Activated gamma-delta T cell treated with Interleukin-2 at 50 U/mL for 16 hours (primary cell): Measurements from ENCODE around the gene DISC1.

ENCODE experiments used
- DNase-seq: peaks from one replicate; pipeline ENCODE4 v3.0.0-alpha.2; 2020

The DISC1 gene

GRCh38 chr1:232017759-232018158 lies 391.2 kb downstream of the DISC1 start:
- DNase-seq: no peak

- no peak for DNase-seq
These were observed 391.8 kb downstream of the DISC1 start for GRCh38 chr1:232018231-232019025.

- DNase-seq: no peak
These were observed 392.4 kb downstream of the DISC1 start for GRCh38 chr1:232019026-232019340.

GRCh38 chr1:232020352-232020751 lies 393.8 kb downstream of the DISC1 start:
- no peak for DNase-seq

- no peak for DNase-seq
These were observed 402.7 kb downstream of the DISC1 start for GRCh38 chr1:232029315-232029714.

- no peak for DNase-seq
These were observed 404.6 kb downstream of the DISC1 start for GRCh38 chr1:232031156-232031555.

GRCh38 chr1:232033285-232033684 lies 406.7 kb downstream of the DISC1 start:
- no peak for DNase-seq

- no peak for DNase-seq
These were observed 408.0 kb downstream of the DISC1 start for GRCh38 chr1:232034556-232034955.

- DNase-seq: no peak
These were observed 409.8 kb downstream of the DISC1 start for GRCh38 chr1:232036181-232036933.

- no peak for DNase-seq
These were observed 411.3 kb downstream of the DISC1 start for GRCh38 chr1:232037774-232038388.

- no peak for DNase-seq
These were observed 412.4 kb downstream of the DISC1 start for GRCh38 chr1:232038706-232039677.

- no peak for DNase-seq
These were observed 413.7 kb downstream of the DISC1 start for GRCh38 chr1:232040260-232040659.

- DNase-seq: no peak
These were observed 418.1 kb downstream of the DISC1 start for GRCh38 chr1:232044728-232045127.

GRCh38 chr1:232045139-232045994 lies 418.8 kb downstream of the DISC1 start:
- no peak for DNase-seq

GRCh38 chr1:232046451-232047306 lies 420.1 kb downstream of the DISC1 start:
- DNase-seq: no peak

- no peak for DNase-seq
These were observed 420.9 kb downstream of the DISC1 start for GRCh38 chr1:232047473-232047872.

- DNase-seq: no peak
These were observed 421.9 kb downstream of the DISC1 start for GRCh38 chr1:232048481-232048880.

GRCh38 chr1:232049335-232049734 lies 422.7 kb downstream of the DISC1 start:
- no peak for DNase-seq

- DNase-seq: no peak
These were observed 430.8 kb downstream of the DISC1 start for GRCh38 chr1:232057217-232057895.

GRCh38 chr1:232057896-232058274 lies 431.3 kb downstream of the DISC1 start:
- DNase-seq: no peak
